GM12878 (cell line): ENCODE measurements around the gene SHISA7. TPM values are rescaled to one million over a fixed set of nuclear protein-coding genes. Genes with fewer than 3 reads are reported as not detected.
A peak's percentile ranks its signal among the peaks of the same experiment; 100 is the strongest.

Experiments
- ATAC-seq: fragments of 200-7000 bp; cut with Tn5 transposase; 3 replicates; pipeline ENCODE4 v1.9.1; 2020; ENCODE audit warnings: mild to moderate bottlenecking, moderate library complexity
- BruUV-seq: library from RNA; stranded (reverse); fragments of 400-500 nt; replicated peaks from 2 replicates; lab custom pipeline; 2021; lab: Mats Ljungman, UMichigan
- CTCF ChIA-PET: fragments of 300-600 bp; sonication (Branson Sonifier 250); formaldehyde crosslinking; extraction: SDS; loops from one replicate; lab custom pipeline; 2021; ENCODE audit warnings: inconsistent platforms; lab: Yijun Ruan, JAX
- POLR2A ChIA-PET: fragments of 350-600 bp; formaldehyde crosslinking; extraction: SDS; loops from one replicate; lab custom pipeline; 2021; ENCODE audit warnings: inconsistent platforms; lab: Charles Lee
- RAD21 ChIA-PET: fragments of 300-600 bp; sonication (Branson Sonifier 250); formaldehyde crosslinking; loops from one replicate; lab custom pipeline; 2023; ENCODE audit warnings: antibody characterized with exemption; ENCODE audit not compliant: unreplicated experiment; lab: Charles Lee
- SMC1A ChIA-PET: fragments of 300-600 bp; sonication (Branson Sonifier 250); formaldehyde crosslinking; loops from one replicate; lab custom pipeline; 2023; ENCODE audit not compliant: unreplicated experiment, uncharacterized antibody; lab: Charles Lee
- DNase-seq: peaks from one replicate; pipeline ENCODE4 v3.0.0-alpha.2; 2011; ENCODE audit warnings: low read depth, low spot score
- FAIRE-seq: peaks from 3 replicates; lab custom pipeline; 2011; peaks lifted over from hg19 to GRCh38; lab: Jason Lieb, UNC
- H2AFZ ChIP-seq: 2 replicates; pipeline ENCODE4 v1.6.0; 2011; ENCODE audit warnings: low read depth, low read length, control low read depth; ENCODE audit not compliant: control insufficient read depth
- H3K27ac ChIP-seq: 2 replicates; pipeline ENCODE4 v1.5.1; 2011; ENCODE audit warnings: control low read depth; ENCODE audit not compliant: control insufficient read depth, insufficient read depth
- H3K27me3 ChIP-seq, 2 experiments: replicated peaks in 1 of 2; 2 replicates each; pipeline versions ENCODE4 v1.6.0 to v1.6.1; 2011; ENCODE audit warnings: low read length in 1 of 2; ENCODE audit not compliant: control insufficient read depth in 2 of 2, insufficient read depth in 2 of 2
- H3K36me3 ChIP-seq, 2 experiments: 2 replicates each; pipeline ENCODE4 v1.5.1; 2011; ENCODE audit warnings: low read length in 1 of 2; ENCODE audit not compliant: control insufficient read depth in 2 of 2, insufficient read depth in 2 of 2
- H3K4me1 ChIP-seq: 2 replicates; pipeline ENCODE4 v1.6.1; 2011; ENCODE audit warnings: mild to moderate bottlenecking, low read length, moderate library complexity, mixed read lengths; ENCODE audit not compliant: control insufficient read depth, insufficient read depth
- H3K4me2 ChIP-seq: 2 replicates; pipeline ENCODE4 v1.6.0; 2011; ENCODE audit warnings: control low read depth; ENCODE audit not compliant: control insufficient read depth, insufficient read depth
- H3K4me3 ChIP-seq: fragments of 200-600 bp; sonication (generic); 2 replicates; pipeline ENCODE4 v1.5.1; 2016
- H3K79me2 ChIP-seq: 2 replicates; pipeline ENCODE4 v1.6.0; 2011; ENCODE audit warnings: low read length; ENCODE audit not compliant: control insufficient read depth, insufficient read depth
- H3K9ac ChIP-seq: 2 replicates; pipeline ENCODE4 v1.8.0; 2011; ENCODE audit warnings: low read length, control low read depth, mixed read lengths; ENCODE audit not compliant: control insufficient read depth, insufficient read depth
- H3K9me3 ChIP-seq: replicated peaks from 3 replicates; pipeline ENCODE4 v1.5.1; 2011; ENCODE audit warnings: mild to moderate bottlenecking, low read length; ENCODE audit not compliant: control insufficient read depth, insufficient read depth
- H4K20me1 ChIP-seq: 2 replicates; pipeline ENCODE4 v1.6.0; 2011; ENCODE audit not compliant: control insufficient read depth, insufficient read depth
- ATF2 ChIP-seq: IDR thresholded peaks from 2 replicates; pipeline ENCODE4 v1.6.1; 2012; ENCODE audit warnings: low read length, inconsistent platforms
- CBX5 ChIP-seq: sonication (generic); IDR thresholded peaks from 2 replicates; pipeline ENCODE4 v1.6.1; 2016; ENCODE audit warnings: low read depth, moderate library complexity, mild to moderate bottlenecking, inconsistent platforms
- CHD4 ChIP-seq: fragments of 200-600 bp; sonication (generic); IDR thresholded peaks from 2 replicates; pipeline ENCODE4 v1.6.1; 2016; ENCODE audit warnings: mild to moderate bottlenecking
- E4F1 ChIP-seq: fragments of 450-650 bp; IDR thresholded peaks from 2 replicates; pipeline ENCODE4 v1.6.1; 2018; ENCODE audit warnings: borderline replicate concordance, mild to moderate bottlenecking; ENCODE audit not compliant: partially characterized antibody
- JUNB ChIP-seq: IDR thresholded peaks from 2 replicates; pipeline ENCODE4 v1.6.1; 2016; ENCODE audit warnings: antibody characterized with exemption, mild to moderate bottlenecking
- KAT2A ChIP-seq: conservative IDR thresholded peaks from 2 replicates; pipeline ENCODE4 v1.6.1; 2011; ENCODE audit warnings: low read depth, low read length; ENCODE audit not compliant: control insufficient read depth
- NR2C2 ChIP-seq: IDR thresholded peaks from 2 replicates; pipeline ENCODE4 v1.6.1; 2011; ENCODE audit warnings: borderline replicate concordance, low read depth; ENCODE audit not compliant: control insufficient read depth, insufficient read length
- USF1 ChIP-seq: IDR thresholded peaks from 2 replicates; pipeline ENCODE4 v1.6.1; 2011; ENCODE audit warnings: borderline replicate concordance, low read depth, mild to moderate bottlenecking, moderate library complexity, mixed read lengths, low read length; ENCODE audit not compliant: insufficient read depth; ENCODE audit errors: extremely low read length
- ZBTB40 ChIP-seq: fragments of 450-650 bp; IDR thresholded peaks from 2 replicates; pipeline ENCODE4 v1.6.1; 2016; ENCODE audit warnings: mild to moderate bottlenecking, moderate library complexity, borderline replicate concordance
- ZNF24 ChIP-seq: fragments of 450-650 bp; IDR thresholded peaks from 2 replicates; pipeline ENCODE4 v1.6.1; 2017; ENCODE audit warnings: antibody characterized with exemption, mild to moderate bottlenecking
- WGBS: methylation state at CpG from one replicate; pipeline ENCODE4 v1.1.6; 2016; ENCODE audit warnings: low lambda C conversion rate; ENCODE audit not compliant: insufficient replicate concordance, insufficient coverage; ENCODE audit errors: missing lambda C conversion rate; 5-methylcytosine and 5-hydroxymethylcytosine counted together
- in situ Hi-C: fragments of 300-500 bp; cut with MboI; formaldehyde crosslinking; loops from 9 replicates; pipeline ENCODE4 v1.14.3; 2018; ENCODE audit warnings: mixed read lengths
- intact Hi-C: fragments of 100-400 bp; cut with micrococcal nuclease; formaldehyde crosslinking; loops from one replicate; pipeline ENCODE4 v1.14.2; 2022; ENCODE audit not compliant: unreplicated experiment
- polyA plus RNA-seq, 11 experiments: library from polyadenylated mRNA; depleted of rRNA in 4 of 11; unstranded in 6 of 11; stranded (reverse) in 5 of 11; fragments of >200 nt; fragmentation: Nextera tagmentation in 4 of 11; fragmentation: Illumina TruSeq in 1 of 11; extraction: Ambion mirVana in 4 of 11; extraction: Trizol in 1 of 11; gene quantifications; 1 replicate in 1 of 11; 2 replicates in 10 of 11; pipeline versions ENCODE4 v1.2.1 to v1.2.3, GENCODE V29; 2011 to 2016; ENCODE audit warnings: inconsistent platforms in 2 of 11, missing spikeins in 2 of 11, low read depth in 1 of 11
- total RNA-seq, 4 experiments: library from RNA; depleted of rRNA in 3 of 4; stranded (reverse); fragments of >200 nt in 3 of 4; fragmentation: Illumina TruSeq in 1 of 4; extraction: Trizol in 1 of 4; gene quantifications; 2 replicates each; pipeline versions ENCODE4 v1.2.1 to v1.2.3, GENCODE V29; 2013 to 2021

Gene SHISA7
- total and polyA plus RNA-seq, 10 of the 15 experiments (the other 5 are each of a cell fraction or from before 2014, with no cell fraction given), result 0.03 TPM; not detected in 9

GRCh38 chr19:55478364-55478763 is 35.3 kb upstream of the SHISA7 start (continued):
- no peak for TF ChIP-seq CHD4
- no peak for TF ChIP-seq USF1
- no peak for TF ChIP-seq ATF2
- TF ChIP-seq CBX5, result no peak
- no peak for TF ChIP-seq JUNB
- TF ChIP-seq KAT2A, result no peak

GRCh38 chr19:55477905-55478304 is 34.8 kb upstream of the SHISA7 start:
- SMC1A ChIA-PET, result interaction anchor here (0.6 kb wide), 1 partner anchor 202 kb away, joined by 3 read pairs; no protein-coding TSS in a partner anchor
- in situ Hi-C loops, result no loop called here
- POLR2A ChIA-PET, result interaction anchor here (0.5 kb wide), 1 partner anchor 202 kb away, joined by 3 read pairs; no protein-coding TSS in a partner anchor
- RAD21 ChIA-PET, result interaction anchor here (1.9 kb wide), 1 partner anchor 26 kb away, joined by 21 read pairs; no protein-coding TSS in a partner anchor
- no peaks in the 10 kb centered on the region for H4K20me1 ChIP-seq
- H3K4me1 ChIP-seq, result peaks cover 22% of the 10 kb centered on the region
- peaks cover 6% of the 10 kb centered on the region for H3K79me2 ChIP-seq
- 80% methylated on average over 13 of the region's 13 CpGs for WGBS
- H2AFZ ChIP-seq, result no peak overlapping the region
- H3K4me2 ChIP-seq, result peak overlapping the region; percentile 56
- H3K9me3 ChIP-seq, result no peaks in the 10 kb centered on the region
- no peak overlapping the region for H3K27ac ChIP-seq
- BruUV-seq, result no TSS peak
- FAIRE-seq, result no peak
- no peak for DNase-seq
- H3K4me3 ChIP-seq, result peak overlapping the region; percentile 85
- H3K9ac ChIP-seq, result no peak overlapping the region
- peaks cover 0 to 6% of the 10 kb centered on the region in 2 experiments; a peak in 2 of 4 replicates for H3K36me3 ChIP-seq
- ATAC-seq, result no peak
- CTCF ChIA-PET, result interaction anchor here (2.1 to 3.7 kb wide), 3 partner anchors 11 to 176 kb away, joined by 9 to 34 read pairs (median 26); no protein-coding TSS in a partner anchor
- intact Hi-C loops, result no loop called here
- no peaks in the 10 kb centered on the region for H3K27me3 ChIP-seq
- TF ChIP-seq NR2C2, result no peak
- no peak for TF ChIP-seq ZNF24
- TF ChIP-seq ZBTB40, result no peak
- no peak for TF ChIP-seq E4F1
